Thyroid gland (tissue), 4 donors: ENCODE data around the gene SELP.

Experiments used
- POLR2A ChIP-seq, 2 donors: fragments of 450-650 bp; IDR thresholded peaks; one replicate each; pipeline ENCODE4 v1.6.1; 2017; ENCODE audit warnings: antibody characterized with exemption in 2 of 2, mild to moderate bottlenecking in 2 of 2, moderate library complexity in 1 of 2
- TF ChIP-seq, protein P1 (sequence below), 6 experiments: fragments of 200-600 bp in 3 of 6; fragments of 450-650 bp in 3 of 6; sonication (generic) in 3 of 6; IDR thresholded peaks; one replicate each; pipeline ENCODE4 v1.5.1; 2016 to 2019; ENCODE audit warnings: antibody characterized with exemption in 6 of 6, mild to moderate bottlenecking in 2 of 6, inconsistent platforms in 1 of 6, moderate library complexity in 1 of 6

DNA sequence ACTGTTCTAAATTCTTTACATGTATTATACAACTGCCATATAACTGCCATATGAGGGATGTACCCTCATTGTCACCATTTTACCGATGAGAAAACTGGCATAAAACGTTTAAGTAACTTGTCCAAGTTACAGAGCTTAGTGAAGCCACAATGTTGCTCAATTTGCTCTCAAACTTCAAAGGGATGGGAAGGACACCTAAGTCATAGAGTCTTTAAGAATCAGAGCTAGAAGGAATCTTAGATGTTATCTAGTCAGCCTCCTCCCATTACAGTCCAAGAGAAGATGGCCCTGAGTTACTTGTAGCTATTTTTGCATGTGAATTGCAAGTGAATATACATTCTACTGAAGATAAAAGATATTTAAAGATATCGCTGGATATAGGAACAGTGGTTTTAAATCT, 49.8 kb upstream of the SELP start:
- TF ChIP-seq, protein P1, sequence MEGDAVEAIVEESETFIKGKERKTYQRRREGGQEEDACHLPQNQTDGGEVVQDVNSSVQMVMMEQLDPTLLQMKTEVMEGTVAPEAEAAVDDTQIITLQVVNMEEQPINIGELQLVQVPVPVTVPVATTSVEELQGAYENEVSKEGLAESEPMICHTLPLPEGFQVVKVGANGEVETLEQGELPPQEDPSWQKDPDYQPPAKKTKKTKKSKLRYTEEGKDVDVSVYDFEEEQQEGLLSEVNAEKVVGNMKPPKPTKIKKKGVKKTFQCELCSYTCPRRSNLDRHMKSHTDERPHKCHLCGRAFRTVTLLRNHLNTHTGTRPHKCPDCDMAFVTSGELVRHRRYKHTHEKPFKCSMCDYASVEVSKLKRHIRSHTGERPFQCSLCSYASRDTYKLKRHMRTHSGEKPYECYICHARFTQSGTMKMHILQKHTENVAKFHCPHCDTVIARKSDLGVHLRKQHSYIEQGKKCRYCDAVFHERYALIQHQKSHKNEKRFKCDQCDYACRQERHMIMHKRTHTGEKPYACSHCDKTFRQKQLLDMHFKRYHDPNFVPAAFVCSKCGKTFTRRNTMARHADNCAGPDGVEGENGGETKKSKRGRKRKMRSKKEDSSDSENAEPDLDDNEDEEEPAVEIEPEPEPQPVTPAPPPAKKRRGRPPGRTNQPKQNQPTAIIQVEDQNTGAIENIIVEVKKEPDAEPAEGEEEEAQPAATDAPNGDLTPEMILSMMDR (IDR thresholded peaks at IDR 0.05) = no peak
- TF ChIP-seq POLR2A (IDR thresholded peaks at IDR 0.05) = no peak
